Progenitor cell of endocrine pancreas (in vitro differentiated cells): Measurements from ENCODE around the gene DCC. TPM values are rescaled to one million over a fixed set of nuclear protein-coding genes. Genes with fewer than 3 reads are reported as not detected.

Experiments used
- DNase-seq: peaks from one replicate; pipeline ENCODE4 v3.0.0; 2021; ENCODE audit warnings: low spot score; ENCODE audit not compliant: unreplicated experiment
- H3K27ac Mint-ChIP-seq: 2 replicates; pipeline ENCODE4 v1.8.0; 2021; ENCODE audit warnings: mild to moderate bottlenecking, moderate library complexity, mixed read lengths
- H3K27me3 Mint-ChIP-seq: 2 replicates; pipeline ENCODE4 v1.8.0; 2021; ENCODE audit warnings: mixed read lengths
- H3K36me3 Mint-ChIP-seq: 2 replicates; pipeline ENCODE4 v1.8.0; 2022; ENCODE audit warnings: mixed read lengths; ENCODE audit not compliant: insufficient read depth
- H3K4me1 Mint-ChIP-seq: 2 replicates; pipeline ENCODE4 v1.8.0; 2021; ENCODE audit warnings: low read depth, mixed read lengths
- H3K4me3 Mint-ChIP-seq: 2 replicates; pipeline ENCODE4 v1.8.0; 2021; ENCODE audit warnings: low read depth, mild to moderate bottlenecking, moderate library complexity, mixed read lengths
- H3K9me3 Mint-ChIP-seq: 2 replicates; pipeline ENCODE4 v1.8.0; 2021; ENCODE audit warnings: low read depth, mixed read lengths
- total RNA-seq: library from RNA; stranded (reverse); gene quantifications from 2 replicates; pipeline ENCODE4 v1.2.1, GENCODE V29; 2021
- TF ChIP-seq, protein P1 (sequence below): fragments of 200-600 bp; sonication (generic); IDR thresholded peaks from one replicate; pipeline ENCODE4 v1.5.0; 2021; ENCODE audit warnings: antibody characterized with exemption, mild to moderate bottlenecking; ENCODE audit not compliant: unreplicated experiment

The DCC gene
- total RNA-seq, 1 donor from 2014 or later, result 8.4 TPM

DNA sequence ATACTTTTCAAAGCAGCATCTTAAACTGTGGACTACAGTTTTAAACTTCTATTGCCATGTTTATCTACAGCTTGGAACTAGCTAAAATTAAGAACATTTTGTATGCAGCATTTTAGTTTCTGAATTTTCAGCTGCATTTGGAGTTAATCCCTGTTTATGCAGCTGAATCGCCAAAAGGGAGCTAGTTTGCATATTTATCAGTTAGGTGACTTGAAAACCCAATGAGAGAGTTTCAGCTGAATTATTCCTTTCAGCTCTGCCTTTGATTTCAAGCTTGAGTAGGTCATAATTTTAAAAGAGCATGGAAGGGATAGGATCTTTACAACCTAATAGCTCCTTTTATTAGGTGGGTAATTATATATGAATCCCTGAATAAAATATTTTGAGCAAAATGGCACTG, 1191.9 kb downstream of the DCC start:
- no peaks in the 10 kb centered on the region for H3K4me1 Mint-ChIP-seq
- DNase-seq, result no peak
- TF ChIP-seq, protein P1, sequence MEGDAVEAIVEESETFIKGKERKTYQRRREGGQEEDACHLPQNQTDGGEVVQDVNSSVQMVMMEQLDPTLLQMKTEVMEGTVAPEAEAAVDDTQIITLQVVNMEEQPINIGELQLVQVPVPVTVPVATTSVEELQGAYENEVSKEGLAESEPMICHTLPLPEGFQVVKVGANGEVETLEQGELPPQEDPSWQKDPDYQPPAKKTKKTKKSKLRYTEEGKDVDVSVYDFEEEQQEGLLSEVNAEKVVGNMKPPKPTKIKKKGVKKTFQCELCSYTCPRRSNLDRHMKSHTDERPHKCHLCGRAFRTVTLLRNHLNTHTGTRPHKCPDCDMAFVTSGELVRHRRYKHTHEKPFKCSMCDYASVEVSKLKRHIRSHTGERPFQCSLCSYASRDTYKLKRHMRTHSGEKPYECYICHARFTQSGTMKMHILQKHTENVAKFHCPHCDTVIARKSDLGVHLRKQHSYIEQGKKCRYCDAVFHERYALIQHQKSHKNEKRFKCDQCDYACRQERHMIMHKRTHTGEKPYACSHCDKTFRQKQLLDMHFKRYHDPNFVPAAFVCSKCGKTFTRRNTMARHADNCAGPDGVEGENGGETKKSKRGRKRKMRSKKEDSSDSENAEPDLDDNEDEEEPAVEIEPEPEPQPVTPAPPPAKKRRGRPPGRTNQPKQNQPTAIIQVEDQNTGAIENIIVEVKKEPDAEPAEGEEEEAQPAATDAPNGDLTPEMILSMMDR, result no peak
- H3K27ac Mint-ChIP-seq, result no peak overlapping the region
- H3K27me3 Mint-ChIP-seq, result no peaks in the 10 kb centered on the region
- no peaks in the 10 kb centered on the region for H3K36me3 Mint-ChIP-seq
- H3K9me3 Mint-ChIP-seq, result no peaks in the 10 kb centered on the region
- H3K4me3 Mint-ChIP-seq, result no peak overlapping the region

DNA sequence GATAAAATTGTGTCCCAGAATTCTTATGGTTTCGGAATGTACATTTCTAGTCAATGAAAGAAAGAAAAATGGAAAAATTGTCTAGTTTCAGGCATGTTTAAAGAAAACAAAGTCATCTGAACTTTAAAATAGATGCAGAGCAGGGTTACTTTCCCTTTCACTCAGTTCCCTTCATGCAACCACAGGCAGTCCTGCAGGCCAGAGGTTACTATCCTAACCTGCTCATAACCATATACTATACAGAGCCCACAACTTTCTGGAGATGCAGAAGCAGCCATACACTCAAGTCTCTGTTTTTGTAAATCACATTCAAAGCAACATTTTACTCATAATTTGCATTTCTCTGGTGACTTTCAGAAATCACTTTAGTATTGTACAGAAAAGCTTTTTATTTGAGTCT, 1194.2 kb downstream of the DCC start:
- Mint-ChIP-seq H3K27me3 (no peaks in the 10 kb centered on the region), H3K4me3 (no peak overlapping the region), H3K36me3 (no peaks in the 10 kb centered on the region), H3K4me1 (no peaks in the 10 kb centered on the region), H3K27ac (no peak overlapping the region), H3K9me3 (no peaks in the 10 kb centered on the region)
- no peak for DNase-seq
- TF ChIP-seq, protein P1, result no peak

DNA sequence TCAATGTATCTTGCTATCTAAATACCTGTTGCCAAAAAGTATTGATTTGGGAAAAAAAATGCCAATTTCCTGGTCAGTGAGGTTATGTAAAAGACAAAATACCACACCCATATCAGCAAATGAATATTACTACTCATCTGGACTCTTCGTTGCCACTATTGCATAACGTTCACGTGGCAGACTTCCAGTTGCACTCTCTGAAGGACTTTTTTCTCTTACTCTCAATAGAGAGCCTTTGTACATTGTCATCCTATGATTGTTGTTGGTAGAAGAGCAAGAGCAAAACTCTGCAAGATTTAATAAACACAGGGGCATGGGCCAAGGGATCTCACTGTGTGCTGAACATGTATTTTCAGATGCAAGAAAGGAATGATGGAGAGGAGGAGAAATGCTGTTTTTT, 1194.7 kb downstream of the DCC start:
- Mint-ChIP-seq H3K27ac (no peak overlapping the region), H3K36me3 (no peaks in the 10 kb centered on the region), H3K4me1 (no peaks in the 10 kb centered on the region), H3K4me3 (no peak overlapping the region), H3K27me3 (no peaks in the 10 kb centered on the region), H3K9me3 (no peaks in the 10 kb centered on the region)
- DNase-seq, result no peak
- TF ChIP-seq, protein P1, result no peak

DNA sequence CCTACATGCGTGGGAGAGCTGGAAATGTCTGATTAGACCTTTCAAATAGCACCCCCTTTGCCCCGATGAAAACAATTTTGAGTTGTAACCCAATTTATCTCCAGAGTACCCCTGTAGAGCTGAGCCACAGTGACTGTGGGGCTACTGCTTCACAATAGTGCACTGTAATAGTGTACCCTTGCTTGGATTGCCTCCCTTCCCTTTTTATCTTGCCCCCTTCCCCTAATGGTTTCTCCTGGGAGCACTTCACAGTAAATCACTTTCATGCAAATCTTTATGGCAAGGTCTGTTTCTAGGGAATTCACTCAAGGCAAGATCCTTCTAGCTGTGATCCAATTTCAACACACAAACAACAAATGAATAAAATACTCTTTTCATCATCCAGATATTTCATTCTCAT, 1196.9 kb downstream of the DCC start:
- Mint-ChIP-seq H3K4me1 (no peaks in the 10 kb centered on the region), H3K36me3 (no peaks in the 10 kb centered on the region), H3K4me3 (no peak overlapping the region), H3K27me3 (no peaks in the 10 kb centered on the region), H3K9me3 (no peaks in the 10 kb centered on the region), H3K27ac (no peak overlapping the region)
- no peak for DNase-seq
- TF ChIP-seq, protein P1, result no peak

DNA sequence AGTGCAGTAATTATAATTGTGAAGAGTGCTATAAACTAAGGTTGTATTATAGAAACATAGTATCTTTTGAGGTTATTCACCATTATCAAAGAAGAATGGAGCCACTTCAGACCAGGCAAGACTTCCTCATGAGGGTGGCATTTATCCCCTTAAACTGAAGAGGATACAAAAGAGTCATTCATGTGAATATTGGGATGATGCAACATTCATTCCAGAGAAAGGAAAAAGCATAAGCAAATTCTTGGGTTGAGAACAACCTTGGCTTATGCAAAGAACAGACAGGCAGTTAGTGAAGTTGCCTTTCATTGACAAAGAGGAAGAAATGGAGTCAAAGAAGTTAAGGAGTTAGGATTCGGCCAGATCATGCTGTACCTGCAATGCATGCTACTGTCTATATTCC, 1201.9 kb downstream of the DCC start:
- Mint-ChIP-seq H3K27me3 (no peaks in the 10 kb centered on the region), H3K27ac (no peak overlapping the region), H3K4me1 (no peaks in the 10 kb centered on the region), H3K4me3 (no peak overlapping the region), H3K36me3 (no peaks in the 10 kb centered on the region), H3K9me3 (no peaks in the 10 kb centered on the region)
- TF ChIP-seq, protein P1, result no peak
- no peak for DNase-seq

DNA sequence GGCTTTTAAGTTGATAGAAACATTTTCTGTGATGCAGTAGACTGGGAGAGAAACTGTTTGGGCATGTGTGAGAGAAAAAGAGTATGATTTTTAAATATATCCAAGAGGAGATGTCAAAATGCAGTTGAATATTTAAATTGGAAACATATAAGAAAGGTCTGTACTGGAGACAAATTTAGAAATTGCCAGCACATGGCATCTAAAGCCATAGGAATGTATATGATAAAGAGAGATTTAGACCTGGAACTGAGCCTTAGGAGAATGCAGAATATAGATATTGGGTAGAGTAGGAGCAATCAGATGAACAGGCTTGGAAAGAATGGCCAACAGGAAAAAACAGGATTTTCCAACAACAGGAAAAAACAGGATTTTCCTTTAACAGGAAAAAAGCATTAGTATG, 1203.7 kb downstream of the DCC start:
- TF ChIP-seq, protein P1, result no peak
- no peaks in the 10 kb centered on the region for H3K36me3 Mint-ChIP-seq
- no peak for DNase-seq
- peaks cover 2% of the 10 kb centered on the region for H3K4me1 Mint-ChIP-seq
- no peak overlapping the region for H3K27ac Mint-ChIP-seq
- no peaks in the 10 kb centered on the region for H3K27me3 Mint-ChIP-seq
- no peaks in the 10 kb centered on the region for H3K9me3 Mint-ChIP-seq
- no peak overlapping the region for H3K4me3 Mint-ChIP-seq
